Liver (tissue), 3 donors: ENCODE data around the gene PLSCR3.

Source experiments
- EGR1 ChIP-seq, 2 donors: IDR thresholded peaks; 2 replicates each; pipeline ENCODE4 v1.6.1; 2016 to 2018; ENCODE audit warnings: antibody characterized with exemption in 2 of 2, low read depth in 2 of 2
- GABPA ChIP-seq, 2 donors: IDR thresholded peaks in 1 of 2; conservative IDR thresholded peaks in 1 of 2; 2 replicates each; pipeline ENCODE4 v1.6.1; 2016; ENCODE audit warnings: antibody characterized with exemption in 2 of 2, mild to moderate bottlenecking in 1 of 2, moderate library complexity in 1 of 2
- HNF4A ChIP-seq, 2 donors: conservative IDR thresholded peaks; 2 replicates each; pipeline ENCODE4 v1.6.1; 2016; ENCODE audit warnings: antibody characterized with exemption in 2 of 2, mild to moderate bottlenecking in 2 of 2
- JUND ChIP-seq, 2 donors: IDR thresholded peaks; 2 replicates each; pipeline ENCODE4 v1.6.1; 2016; ENCODE audit warnings: antibody characterized with exemption in 2 of 2
- NR2F2 ChIP-seq: IDR thresholded peaks from 2 replicates; pipeline ENCODE4 v1.6.1; 2016; ENCODE audit warnings: antibody characterized with exemption
- RAD21 ChIP-seq, 2 donors: IDR thresholded peaks; 2 replicates each; pipeline ENCODE4 v1.6.1; 2016; ENCODE audit warnings: antibody characterized with exemption in 2 of 2, mild to moderate bottlenecking in 2 of 2
- SP1 ChIP-seq: IDR thresholded peaks from 2 replicates; pipeline ENCODE4 v1.6.1; 2018; ENCODE audit warnings: antibody characterized with exemption, mild to moderate bottlenecking
- TAF1 ChIP-seq: conservative IDR thresholded peaks from 2 replicates; pipeline ENCODE4 v1.6.1; 2016; ENCODE audit warnings: antibody characterized with exemption, mild to moderate bottlenecking
- YY1 ChIP-seq: IDR thresholded peaks from 2 replicates; pipeline ENCODE4 v1.6.1; 2016; ENCODE audit warnings: antibody characterized with exemption, mild to moderate bottlenecking
- TF ChIP-seq, protein P1 (sequence below): fragments of 150-350 bp; IDR thresholded peaks from 2 replicates; pipeline ENCODE4 v1.5.1; 2017; ENCODE audit warnings: improper control_type of control experiment, low read depth, low read length; ENCODE audit not compliant: missing input control
- TF ChIP-seq, protein P2 (sequence below): IDR thresholded peaks from 2 replicates; pipeline ENCODE4 v1.6.1; 2016; ENCODE audit warnings: antibody characterized with exemption
- TF ChIP-seq, protein P3 (sequence below): IDR thresholded peaks from 2 replicates; pipeline ENCODE4 v1.6.1; 2016; ENCODE audit warnings: antibody characterized with exemption, mild to moderate bottlenecking
- TF ChIP-seq, protein P4 (sequence below): IDR thresholded peaks from 2 replicates; pipeline ENCODE4 v1.6.1; 2016; ENCODE audit warnings: antibody characterized with exemption
- TF ChIP-seq, protein P5 (sequence below): IDR thresholded peaks from 2 replicates; pipeline ENCODE4 v1.6.1; 2016; ENCODE audit warnings: antibody characterized with exemption
- donor health status: healthy.
- donor health status: healthy.

DNA sequence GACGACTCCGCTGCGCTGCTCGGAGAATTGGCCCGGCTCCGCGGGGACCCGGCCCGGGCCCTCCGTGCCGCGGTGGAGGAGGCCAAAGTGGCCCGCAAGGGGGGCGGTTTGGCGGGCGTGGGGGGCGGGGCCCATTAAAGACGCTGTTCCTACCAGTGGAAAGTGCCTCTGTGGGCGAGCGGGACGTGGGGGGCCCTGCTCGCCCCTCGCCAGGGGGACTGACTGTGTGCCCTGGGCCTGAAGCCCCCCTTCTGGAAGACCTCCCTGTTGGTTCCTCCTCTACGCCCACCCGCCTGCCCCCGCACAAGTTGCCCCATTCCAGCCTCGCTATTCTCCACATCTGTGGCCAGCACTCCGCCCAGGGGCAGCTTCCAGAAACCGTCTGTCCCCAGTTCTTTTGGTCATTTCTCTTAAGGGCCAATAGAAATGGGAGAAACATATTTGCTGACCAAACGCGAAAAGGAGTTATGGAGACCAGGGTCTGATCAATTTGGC is 43.1 kb upstream of the PLSCR3 start:
- TF ChIP-seq, protein P1, sequence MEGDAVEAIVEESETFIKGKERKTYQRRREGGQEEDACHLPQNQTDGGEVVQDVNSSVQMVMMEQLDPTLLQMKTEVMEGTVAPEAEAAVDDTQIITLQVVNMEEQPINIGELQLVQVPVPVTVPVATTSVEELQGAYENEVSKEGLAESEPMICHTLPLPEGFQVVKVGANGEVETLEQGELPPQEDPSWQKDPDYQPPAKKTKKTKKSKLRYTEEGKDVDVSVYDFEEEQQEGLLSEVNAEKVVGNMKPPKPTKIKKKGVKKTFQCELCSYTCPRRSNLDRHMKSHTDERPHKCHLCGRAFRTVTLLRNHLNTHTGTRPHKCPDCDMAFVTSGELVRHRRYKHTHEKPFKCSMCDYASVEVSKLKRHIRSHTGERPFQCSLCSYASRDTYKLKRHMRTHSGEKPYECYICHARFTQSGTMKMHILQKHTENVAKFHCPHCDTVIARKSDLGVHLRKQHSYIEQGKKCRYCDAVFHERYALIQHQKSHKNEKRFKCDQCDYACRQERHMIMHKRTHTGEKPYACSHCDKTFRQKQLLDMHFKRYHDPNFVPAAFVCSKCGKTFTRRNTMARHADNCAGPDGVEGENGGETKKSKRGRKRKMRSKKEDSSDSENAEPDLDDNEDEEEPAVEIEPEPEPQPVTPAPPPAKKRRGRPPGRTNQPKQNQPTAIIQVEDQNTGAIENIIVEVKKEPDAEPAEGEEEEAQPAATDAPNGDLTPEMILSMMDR = no peak
- TF ChIP-seq, protein P2, sequence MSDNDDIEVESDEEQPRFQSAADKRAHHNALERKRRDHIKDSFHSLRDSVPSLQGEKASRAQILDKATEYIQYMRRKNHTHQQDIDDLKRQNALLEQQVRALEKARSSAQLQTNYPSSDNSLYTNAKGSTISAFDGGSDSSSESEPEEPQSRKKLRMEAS = no peak
- TF ChIP-seq YY1 (no peak), HNF4A (conservative IDR thresholded peaks at IDR 0.05) (no peak), JUND (IDR thresholded peaks at IDR 0.05) (no peak), NR2F2 (no peak), EGR1 (IDR thresholded peaks at IDR 0.05; ENCODE audit: low read depth in 2 of 2) (no peak), SP1 (no peak), GABPA (IDR thresholded peaks at IDR 0.05 in 1 of 2, conservative IDR thresholded peaks at IDR 0.05 in 1 of 2) (no peak), RAD21 (IDR thresholded peaks at IDR 0.05) (no peak), TAF1 (no peak)
- TF ChIP-seq, protein P3, sequence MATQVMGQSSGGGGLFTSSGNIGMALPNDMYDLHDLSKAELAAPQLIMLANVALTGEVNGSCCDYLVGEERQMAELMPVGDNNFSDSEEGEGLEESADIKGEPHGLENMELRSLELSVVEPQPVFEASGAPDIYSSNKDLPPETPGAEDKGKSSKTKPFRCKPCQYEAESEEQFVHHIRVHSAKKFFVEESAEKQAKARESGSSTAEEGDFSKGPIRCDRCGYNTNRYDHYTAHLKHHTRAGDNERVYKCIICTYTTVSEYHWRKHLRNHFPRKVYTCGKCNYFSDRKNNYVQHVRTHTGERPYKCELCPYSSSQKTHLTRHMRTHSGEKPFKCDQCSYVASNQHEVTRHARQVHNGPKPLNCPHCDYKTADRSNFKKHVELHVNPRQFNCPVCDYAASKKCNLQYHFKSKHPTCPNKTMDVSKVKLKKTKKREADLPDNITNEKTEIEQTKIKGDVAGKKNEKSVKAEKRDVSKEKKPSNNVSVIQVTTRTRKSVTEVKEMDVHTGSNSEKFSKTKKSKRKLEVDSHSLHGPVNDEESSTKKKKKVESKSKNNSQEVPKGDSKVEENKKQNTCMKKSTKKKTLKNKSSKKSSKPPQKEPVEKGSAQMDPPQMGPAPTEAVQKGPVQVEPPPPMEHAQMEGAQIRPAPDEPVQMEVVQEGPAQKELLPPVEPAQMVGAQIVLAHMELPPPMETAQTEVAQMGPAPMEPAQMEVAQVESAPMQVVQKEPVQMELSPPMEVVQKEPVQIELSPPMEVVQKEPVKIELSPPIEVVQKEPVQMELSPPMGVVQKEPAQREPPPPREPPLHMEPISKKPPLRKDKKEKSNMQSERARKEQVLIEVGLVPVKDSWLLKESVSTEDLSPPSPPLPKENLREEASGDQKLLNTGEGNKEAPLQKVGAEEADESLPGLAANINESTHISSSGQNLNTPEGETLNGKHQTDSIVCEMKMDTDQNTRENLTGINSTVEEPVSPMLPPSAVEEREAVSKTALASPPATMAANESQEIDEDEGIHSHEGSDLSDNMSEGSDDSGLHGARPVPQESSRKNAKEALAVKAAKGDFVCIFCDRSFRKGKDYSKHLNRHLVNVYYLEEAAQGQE = no peak
- TF ChIP-seq, protein P4, sequence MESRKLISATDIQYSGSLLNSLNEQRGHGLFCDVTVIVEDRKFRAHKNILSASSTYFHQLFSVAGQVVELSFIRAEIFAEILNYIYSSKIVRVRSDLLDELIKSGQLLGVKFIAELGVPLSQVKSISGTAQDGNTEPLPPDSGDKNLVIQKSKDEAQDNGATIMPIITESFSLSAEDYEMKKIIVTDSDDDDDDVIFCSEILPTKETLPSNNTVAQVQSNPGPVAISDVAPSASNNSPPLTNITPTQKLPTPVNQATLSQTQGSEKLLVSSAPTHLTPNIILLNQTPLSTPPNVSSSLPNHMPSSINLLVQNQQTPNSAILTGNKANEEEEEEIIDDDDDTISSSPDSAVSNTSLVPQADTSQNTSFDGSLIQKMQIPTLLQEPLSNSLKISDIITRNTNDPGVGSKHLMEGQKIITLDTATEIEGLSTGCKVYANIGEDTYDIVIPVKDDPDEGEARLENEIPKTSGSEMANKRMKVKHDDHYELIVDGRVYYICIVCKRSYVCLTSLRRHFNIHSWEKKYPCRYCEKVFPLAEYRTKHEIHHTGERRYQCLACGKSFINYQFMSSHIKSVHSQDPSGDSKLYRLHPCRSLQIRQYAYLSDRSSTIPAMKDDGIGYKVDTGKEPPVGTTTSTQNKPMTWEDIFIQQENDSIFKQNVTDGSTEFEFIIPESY = no peak
- TF ChIP-seq, protein P5, sequence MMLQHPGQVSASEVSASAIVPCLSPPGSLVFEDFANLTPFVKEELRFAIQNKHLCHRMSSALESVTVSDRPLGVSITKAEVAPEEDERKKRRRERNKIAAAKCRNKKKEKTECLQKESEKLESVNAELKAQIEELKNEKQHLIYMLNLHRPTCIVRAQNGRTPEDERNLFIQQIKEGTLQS = no peak
